ENCODE data around the gene ANKK1.

ANKK1 gene, protein sequence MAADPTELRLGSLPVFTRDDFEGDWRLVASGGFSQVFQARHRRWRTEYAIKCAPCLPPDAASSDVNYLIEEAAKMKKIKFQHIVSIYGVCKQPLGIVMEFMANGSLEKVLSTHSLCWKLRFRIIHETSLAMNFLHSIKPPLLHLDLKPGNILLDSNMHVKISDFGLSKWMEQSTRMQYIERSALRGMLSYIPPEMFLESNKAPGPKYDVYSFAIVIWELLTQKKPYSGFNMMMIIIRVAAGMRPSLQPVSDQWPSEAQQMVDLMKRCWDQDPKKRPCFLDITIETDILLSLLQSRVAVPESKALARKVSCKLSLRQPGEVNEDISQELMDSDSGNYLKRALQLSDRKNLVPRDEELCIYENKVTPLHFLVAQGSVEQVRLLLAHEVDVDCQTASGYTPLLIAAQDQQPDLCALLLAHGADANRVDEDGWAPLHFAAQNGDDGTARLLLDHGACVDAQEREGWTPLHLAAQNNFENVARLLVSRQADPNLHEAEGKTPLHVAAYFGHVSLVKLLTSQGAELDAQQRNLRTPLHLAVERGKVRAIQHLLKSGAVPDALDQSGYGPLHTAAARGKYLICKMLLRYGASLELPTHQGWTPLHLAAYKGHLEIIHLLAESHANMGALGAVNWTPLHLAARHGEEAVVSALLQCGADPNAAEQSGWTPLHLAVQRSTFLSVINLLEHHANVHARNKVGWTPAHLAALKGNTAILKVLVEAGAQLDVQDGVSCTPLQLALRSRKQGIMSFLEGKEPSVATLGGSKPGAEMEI

DNA sequence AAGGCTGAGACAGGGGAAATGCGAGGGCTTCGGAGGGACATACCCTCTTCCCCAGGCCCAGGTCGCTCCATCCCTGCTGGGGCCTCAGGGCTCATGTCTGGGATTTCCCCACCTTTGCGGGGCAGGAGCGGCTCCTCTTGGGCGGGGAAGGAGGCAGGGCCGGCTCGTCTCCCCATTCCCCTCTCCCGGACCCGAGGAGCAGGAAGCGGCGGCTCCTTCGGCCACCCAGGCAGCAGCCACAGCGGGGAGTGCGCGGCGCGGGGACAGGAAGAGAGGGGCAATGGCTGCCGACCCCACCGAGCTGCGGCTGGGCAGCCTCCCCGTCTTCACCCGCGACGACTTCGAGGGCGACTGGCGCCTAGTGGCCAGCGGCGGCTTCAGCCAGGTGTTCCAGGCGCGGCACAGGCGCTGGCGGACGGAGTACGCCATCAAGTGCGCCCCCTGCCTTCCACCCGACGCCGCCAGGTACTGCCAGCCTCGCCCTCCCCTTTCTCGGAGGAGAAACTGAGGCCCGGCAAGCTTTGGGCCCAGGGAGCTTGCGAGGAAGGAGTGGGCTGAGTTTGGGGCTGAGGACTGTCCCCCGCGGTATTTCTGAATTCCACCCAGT lies at the start of gene ANKK1:
Gene ANKK1 (plus strand): TSS at position 175 of the 607 bp plus-strand sequence. CDS start 106 bp downstream, at position 281.
- peak; percentile 47 for DNase-seq (ENCODE audit: low spot score)

DNA sequence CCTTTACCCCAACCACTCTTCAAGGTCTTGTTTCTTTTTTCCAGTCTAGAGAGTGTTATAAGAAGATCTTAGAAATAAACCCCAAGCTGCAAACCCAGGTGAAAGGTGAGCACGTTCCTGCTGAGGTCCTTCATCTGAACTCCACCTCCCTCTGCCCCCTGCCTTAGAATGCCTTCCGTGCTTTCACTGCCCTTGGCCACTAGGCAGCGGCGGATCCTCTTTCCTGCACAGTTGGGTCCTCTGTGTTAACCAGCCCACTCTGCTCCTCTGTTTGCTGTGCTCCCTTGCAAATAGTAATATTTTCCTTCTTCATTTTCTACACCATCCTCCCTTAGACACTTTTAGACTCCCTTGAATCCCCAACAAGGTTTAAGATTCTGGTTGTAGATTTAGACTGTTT lies 48.8 kb upstream of the ANKK1 start:
- no peak for DNase-seq (ENCODE audit: low spot score)

DNA sequence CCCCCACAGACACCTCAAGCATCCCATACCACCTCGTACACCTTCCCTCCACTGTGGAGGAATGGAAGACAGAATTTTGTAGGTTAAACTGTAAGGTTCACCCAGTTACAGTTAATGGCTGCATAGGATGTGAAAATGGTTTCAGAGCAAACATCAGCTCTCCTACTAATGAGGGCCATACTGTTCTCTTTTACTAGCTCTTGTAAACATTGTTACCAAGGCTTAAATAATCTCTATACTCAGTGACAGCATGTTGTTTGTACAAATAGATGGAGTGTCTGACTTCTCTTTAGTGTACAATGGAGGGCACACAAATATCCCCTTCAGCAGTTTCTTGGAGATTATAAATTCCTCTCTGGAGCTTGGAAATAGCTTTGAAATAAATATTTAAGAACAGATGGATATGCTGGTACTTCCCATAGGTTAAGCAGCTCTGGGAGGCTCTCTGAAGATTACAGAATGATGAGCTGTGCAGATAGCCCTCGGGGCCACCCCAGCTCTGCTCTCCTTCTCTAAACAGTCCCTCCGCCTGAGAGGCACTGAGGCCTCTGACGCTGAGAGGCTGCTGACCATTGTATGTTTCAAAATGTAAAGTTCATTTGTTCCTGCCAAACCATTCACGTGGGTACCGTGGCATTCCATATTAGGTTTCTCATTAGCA lies 47.5 kb upstream of the ANKK1 start:
- no peak for DNase-seq (ENCODE audit: low spot score)

DNA sequence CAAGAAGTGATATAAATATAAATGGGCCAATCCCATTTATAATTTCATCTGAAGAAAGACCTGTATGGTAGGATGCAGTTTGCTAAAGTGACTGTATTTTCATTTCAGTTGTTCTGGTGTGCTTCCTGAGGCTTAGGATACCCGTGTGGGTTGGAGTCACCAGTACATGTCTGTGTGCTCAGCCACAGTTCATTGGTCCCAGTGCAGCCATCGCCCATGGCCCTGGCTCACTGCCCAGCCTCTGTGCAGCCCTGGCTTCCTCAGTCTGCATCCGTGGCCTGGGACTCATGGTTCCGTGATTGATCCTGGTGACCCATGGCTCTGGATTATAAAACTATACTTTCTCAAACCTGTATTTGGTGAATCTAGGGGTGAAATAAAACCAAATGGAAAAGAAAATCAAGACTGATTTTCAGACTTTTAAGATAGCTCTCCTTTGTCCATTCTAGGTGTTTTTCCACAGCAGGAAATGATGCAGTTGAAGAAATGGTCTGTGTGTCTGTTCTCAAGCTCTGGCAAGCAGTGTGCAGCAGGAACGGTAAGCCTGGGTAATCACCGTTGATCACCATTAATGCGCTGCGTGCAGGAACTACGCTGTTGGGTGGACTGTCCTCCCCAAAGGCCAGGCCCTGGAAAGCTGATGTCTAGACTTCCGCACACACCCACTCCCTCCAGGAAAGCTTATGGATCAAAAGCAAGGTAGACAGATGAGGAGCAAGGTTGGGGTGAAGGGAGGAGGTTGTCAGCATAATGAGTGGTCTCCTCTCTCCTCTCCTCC lies 46.0 kb upstream of the ANKK1 start:
- no peak for DNase-seq (ENCODE audit: low spot score)

DNA sequence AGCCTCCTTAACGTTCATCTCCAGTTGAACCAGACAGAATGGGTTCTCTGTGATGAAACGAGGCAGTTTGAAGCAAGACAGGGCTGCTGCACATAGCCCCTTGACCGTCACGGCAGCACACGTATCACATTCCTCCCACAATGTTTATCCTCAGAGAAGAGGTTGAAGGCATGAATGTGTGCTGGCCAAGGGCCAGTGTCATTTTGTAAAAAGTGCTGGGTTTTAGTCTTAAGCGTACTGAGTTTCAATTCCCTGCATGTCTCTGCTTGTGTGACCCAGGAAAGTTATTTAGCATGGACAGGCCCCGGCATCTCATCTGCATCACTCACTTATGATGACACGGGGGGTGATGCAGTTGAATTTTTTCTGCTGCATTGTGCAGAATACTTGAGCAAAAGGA lies 41.6 kb upstream of the ANKK1 start:
- DNase-seq (ENCODE audit: low spot score), result no peak

DNA sequence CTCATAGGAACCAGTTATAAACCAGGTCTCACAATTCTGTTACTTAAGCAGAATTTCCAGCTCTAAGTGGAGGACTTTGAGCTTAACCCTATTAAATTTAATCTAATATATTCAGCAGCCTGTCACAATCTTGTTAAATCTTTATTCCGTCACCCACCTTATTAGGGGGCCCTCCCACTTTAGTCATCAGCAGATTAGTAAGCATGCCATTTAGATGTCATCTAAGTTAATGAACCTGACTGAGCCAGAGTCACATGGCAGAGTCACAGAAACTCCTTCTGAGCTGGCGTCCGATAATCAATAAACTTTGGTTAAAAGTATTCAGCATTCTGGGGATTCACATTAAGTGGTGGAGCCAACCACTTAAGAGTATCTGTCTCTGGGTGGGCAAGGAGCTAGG lies 38.1 kb upstream of the ANKK1 start:
- no peak for DNase-seq (ENCODE audit: low spot score)

DNA sequence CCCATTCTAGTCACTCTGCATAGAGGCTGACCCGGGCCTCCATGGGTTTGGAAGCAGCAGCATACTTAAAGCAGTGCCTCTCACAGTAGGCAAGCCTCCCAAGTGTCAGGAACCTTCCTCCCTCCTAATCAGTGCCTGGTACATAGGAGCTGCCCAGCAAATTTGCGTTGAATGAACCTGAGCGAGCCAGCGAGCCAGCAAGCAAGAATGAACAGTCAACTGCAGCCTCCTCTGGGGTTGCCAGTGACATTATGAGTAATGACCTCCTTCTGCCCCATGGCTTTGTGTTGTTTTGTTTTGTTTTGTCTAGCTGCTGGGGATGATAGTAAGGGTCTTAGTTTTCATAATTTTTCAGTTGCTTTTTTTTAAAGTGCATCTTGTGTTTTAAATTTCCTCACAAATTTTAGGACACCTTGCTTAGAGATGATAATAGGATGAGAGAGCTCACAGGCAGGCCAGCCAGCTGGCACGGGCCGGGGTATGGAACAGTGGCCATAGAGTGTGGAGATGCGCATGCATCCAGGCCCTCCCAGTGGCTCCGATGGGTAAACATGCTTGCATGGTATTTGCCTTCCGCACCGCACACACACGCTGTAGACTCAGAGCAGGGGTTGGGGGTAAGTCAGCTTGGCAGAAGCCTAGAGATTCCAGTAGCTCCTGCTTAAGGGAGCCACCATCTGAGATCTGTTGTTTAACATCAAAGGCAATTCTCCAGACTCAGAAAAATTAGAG lies 37.1 kb upstream of the ANKK1 start:
- no peak for DNase-seq (ENCODE audit: low spot score)

- no peak for DNase-seq (ENCODE audit: low spot score)
Observed at GRCh38 chr11:113351068-113351450, 36.5 kb upstream of the ANKK1 start.

DNA sequence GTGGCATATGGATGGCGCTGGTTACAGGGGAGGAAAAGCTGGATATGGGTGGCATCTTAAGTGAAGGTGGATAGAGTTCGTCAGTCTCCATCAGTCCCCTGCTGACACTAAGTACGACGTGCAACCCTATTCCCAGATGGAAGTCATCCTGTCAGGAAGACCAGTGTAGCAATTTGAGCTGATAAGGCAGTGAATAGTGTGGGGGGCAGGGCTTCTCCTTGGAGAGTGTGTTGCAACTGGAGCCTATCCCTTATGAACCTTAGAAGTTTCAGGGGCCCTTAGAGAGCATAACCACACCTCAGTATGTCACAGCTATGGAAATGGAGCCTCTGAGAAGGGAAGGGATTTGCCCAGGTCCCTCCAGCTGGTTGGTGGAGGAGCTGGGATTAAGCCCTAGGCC lies 36.1 kb upstream of the ANKK1 start:
- no peak for DNase-seq (ENCODE audit: low spot score)

GRCh38 chr11:113356203-113356602 lies 31.4 kb upstream of the ANKK1 start:
- DNase-seq (ENCODE audit: low spot score), result no peak

DNA sequence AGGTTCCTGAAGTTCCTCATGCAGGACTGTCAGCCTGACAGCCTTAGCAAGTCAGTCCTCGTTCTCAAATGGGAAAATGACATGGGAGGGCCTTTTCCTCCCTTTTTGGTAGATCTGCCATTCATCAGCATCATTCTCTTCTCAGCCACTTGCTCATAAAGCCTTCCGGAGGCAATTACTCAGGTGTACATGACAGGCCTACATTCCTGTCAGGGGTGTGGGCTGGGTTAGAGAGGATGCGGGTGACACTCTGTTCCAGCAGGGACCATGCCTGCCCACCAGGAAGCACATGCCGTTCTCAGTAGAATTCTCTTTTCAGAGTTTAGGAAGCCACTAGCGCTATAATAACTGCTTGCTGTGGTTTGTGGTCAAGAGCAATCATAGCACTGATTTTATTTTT lies 24.2 kb upstream of the ANKK1 start:
- DNase-seq (ENCODE audit: low spot score), result no peak

DNA sequence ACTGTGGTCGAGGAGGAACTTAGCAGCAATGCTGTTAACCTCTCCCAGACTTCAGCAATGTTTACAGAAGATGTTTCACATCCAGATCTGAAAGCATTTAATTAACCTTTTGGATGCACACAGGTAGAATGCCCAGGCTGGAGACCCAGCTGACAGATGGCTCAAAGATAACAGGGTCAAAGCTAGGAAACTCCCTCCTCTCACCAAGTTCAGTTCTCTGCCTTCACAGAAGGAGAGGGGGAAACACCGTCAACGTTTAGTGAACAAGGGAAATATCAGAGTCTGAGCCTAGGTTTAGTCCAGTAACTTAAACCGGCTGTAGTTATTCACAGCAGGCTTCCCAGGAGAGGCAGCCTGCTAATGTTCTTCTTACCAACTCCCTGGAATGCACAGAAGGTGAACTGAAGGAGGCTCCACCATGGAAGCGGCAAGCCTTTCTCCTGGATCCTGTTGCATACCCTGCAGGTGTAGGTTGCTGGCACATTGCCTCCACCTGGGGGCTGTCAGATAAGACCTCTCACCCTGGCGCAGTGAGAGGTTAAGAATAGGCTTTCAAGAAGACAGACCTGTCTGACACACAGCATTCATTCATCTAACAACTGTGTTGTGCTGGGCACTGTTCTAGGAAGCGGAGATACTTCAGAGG lies 23.5 kb upstream of the ANKK1 start:
- DNase-seq (ENCODE audit: low spot score), result no peak

DNA sequence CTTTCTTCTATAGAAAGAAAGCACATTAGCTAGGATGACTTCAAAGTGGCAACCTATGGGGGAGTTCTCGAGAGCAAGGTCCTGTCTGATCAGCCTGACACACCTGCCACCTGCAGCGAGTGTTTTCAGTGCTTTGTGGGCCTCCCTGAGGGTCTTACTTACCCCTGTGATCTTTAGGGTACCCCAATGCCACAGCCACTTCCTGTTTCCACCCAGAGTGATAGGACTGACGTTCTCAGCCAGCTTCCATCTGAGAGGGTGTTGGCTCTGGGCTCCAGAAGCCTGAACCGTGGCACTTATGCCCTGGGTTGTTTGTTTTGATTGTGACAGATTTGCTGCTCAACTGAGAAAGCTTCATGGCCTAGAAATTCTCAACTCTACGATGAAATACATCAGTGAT lies 21.7 kb upstream of the ANKK1 start:
- DNase-seq (ENCODE audit: low spot score), result no peak

- DNase-seq (ENCODE audit: low spot score), result no peak
Observed at GRCh38 chr11:113369411-113369810, 18.2 kb upstream of the ANKK1 start.

GRCh38 chr11:113370634-113371033 lies 16.9 kb upstream of the ANKK1 start:
- DNase-seq (ENCODE audit: low spot score), result no peak

- no peak for DNase-seq (ENCODE audit: low spot score)
Observed at GRCh38 chr11:113372309-113372708, 15.3 kb upstream of the ANKK1 start.

DNA sequence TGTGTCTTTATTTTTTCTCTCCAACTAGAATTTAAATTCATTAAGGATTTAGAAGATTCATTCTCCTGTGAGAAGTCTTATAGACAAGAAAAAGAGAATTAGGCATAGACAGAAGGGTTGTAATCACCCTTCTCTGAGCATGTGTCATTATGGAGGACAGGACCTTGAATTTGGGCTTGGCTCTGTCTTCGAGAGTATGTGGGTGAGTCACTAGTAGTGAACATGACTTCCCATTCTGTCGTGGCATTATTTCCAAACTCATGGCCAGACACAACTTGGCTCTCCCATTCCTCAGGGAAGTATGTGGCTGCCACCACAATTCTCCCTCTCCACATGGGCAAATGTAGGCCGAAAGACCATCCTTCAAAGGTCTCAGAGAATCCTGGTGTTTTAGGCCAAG lies 14.3 kb upstream of the ANKK1 start:
- no peak for DNase-seq (ENCODE audit: low spot score)

DNA sequence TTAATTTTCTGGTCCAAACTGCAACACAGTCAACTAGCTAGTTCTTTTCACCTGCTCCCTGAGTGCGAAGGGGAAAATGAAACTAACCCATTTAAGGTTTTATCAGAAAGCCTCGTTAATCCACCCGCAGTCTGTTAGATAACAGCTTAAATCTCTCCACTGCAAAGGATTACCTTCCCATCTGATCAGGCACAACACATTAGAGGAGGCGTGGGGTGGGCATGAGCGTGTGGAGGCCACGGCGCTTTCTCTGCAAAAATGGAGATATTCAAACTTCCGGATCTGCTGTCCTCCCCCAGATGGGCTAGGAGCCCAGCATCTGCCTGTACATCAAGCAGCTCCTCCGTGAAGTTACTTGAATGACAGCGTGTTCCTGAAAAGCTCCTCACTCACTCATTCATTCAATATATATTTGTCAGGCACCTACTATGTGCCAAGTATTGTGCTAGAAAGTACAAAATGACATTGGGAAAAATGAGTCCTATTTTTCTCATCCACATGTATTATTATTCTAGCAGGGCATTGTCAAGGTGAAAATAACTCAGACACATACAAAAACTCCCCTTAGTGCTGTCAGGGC lies 13.5 kb upstream of the ANKK1 start:
- DNase-seq (ENCODE audit: low spot score), result no peak

GRCh38 chr11:113375402-113375801 lies 12.2 kb upstream of the ANKK1 start:
- DNase-seq (ENCODE audit: low spot score), result no peak

GRCh38 chr11:113376156-113376555 lies 11.4 kb upstream of the ANKK1 start:
- DNase-seq (ENCODE audit: low spot score), result no peak
